Neural crest cell (in vitro differentiated cells): ENCODE measurements around the gene RPS27. TPM values are rescaled to one million over a fixed set of nuclear protein-coding genes. Genes with fewer than 3 reads are reported as not detected.

Experiments
- DNase-seq: peaks from one replicate; pipeline ENCODE4 v3.0.0; 2021; ENCODE audit warnings: low read depth, mixed read lengths, low spot score
- H3K27ac Mint-ChIP-seq: one replicate; pipeline ENCODE4 v1.8.0; 2021; ENCODE audit warnings: mild to moderate bottlenecking, mixed read lengths; ENCODE audit not compliant: unreplicated experiment
- H3K27me3 Mint-ChIP-seq: 2 replicates; pipeline ENCODE4 v1.8.0; 2021; ENCODE audit warnings: low read depth, mild to moderate bottlenecking, mixed read lengths
- H3K36me3 Mint-ChIP-seq: 2 replicates; pipeline ENCODE4 v1.8.0; 2021; ENCODE audit warnings: low read depth, mild to moderate bottlenecking, mixed read lengths
- H3K4me1 Mint-ChIP-seq: 2 replicates; pipeline ENCODE4 v1.8.0; 2021; ENCODE audit warnings: mixed read lengths
- H3K4me3 Mint-ChIP-seq: one replicate; pipeline ENCODE4 v1.8.0; 2021; ENCODE audit warnings: mild to moderate bottlenecking, mixed read lengths
- H3K9me3 Mint-ChIP-seq: 2 replicates; pipeline ENCODE4 v1.8.0; 2021; ENCODE audit warnings: mixed read lengths
- total RNA-seq: library from RNA; stranded (reverse); gene quantifications from 2 replicates; pipeline ENCODE4 v1.2.1, GENCODE V29; 2021
- TF ChIP-seq, protein P1 (sequence below): fragments of 200-600 bp; sonication (generic); conservative IDR thresholded peaks from 2 replicates; pipeline ENCODE4 v1.5.0; 2021; ENCODE audit warnings: antibody characterized with exemption, mild to moderate bottlenecking

RPS27 gene
- total RNA-seq, 1 donor from 2014 or later: 1,806 TPM

DNA sequence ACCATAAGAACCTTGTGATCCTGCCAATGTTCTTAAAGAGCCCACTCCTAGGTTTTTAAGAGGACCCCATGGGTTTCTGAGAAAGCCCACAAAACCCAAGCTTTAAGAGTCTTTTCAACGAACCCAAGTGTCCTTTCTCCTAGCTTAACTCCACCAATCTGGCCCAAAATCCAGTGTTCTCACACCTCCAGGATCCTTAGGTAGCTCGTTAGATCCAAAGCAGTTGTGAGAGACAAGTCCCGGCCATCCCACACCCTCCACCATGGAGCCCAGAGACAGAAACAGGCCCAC lies 45.8 kb upstream of the RPS27 start:
- TF ChIP-seq, protein P1, sequence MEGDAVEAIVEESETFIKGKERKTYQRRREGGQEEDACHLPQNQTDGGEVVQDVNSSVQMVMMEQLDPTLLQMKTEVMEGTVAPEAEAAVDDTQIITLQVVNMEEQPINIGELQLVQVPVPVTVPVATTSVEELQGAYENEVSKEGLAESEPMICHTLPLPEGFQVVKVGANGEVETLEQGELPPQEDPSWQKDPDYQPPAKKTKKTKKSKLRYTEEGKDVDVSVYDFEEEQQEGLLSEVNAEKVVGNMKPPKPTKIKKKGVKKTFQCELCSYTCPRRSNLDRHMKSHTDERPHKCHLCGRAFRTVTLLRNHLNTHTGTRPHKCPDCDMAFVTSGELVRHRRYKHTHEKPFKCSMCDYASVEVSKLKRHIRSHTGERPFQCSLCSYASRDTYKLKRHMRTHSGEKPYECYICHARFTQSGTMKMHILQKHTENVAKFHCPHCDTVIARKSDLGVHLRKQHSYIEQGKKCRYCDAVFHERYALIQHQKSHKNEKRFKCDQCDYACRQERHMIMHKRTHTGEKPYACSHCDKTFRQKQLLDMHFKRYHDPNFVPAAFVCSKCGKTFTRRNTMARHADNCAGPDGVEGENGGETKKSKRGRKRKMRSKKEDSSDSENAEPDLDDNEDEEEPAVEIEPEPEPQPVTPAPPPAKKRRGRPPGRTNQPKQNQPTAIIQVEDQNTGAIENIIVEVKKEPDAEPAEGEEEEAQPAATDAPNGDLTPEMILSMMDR: no peak
- Mint-ChIP-seq H3K27ac (no peak overlapping the region), H3K4me1 (peaks cover 17% of the 10 kb centered on the region), H3K9me3 (no peaks in the 10 kb centered on the region), H3K36me3 (peaks cover 3% of the 10 kb centered on the region), H3K4me3 (peak overlapping the region; percentile 90), H3K27me3 (no peaks in the 10 kb centered on the region)
- DNase-seq: no peak

DNA sequence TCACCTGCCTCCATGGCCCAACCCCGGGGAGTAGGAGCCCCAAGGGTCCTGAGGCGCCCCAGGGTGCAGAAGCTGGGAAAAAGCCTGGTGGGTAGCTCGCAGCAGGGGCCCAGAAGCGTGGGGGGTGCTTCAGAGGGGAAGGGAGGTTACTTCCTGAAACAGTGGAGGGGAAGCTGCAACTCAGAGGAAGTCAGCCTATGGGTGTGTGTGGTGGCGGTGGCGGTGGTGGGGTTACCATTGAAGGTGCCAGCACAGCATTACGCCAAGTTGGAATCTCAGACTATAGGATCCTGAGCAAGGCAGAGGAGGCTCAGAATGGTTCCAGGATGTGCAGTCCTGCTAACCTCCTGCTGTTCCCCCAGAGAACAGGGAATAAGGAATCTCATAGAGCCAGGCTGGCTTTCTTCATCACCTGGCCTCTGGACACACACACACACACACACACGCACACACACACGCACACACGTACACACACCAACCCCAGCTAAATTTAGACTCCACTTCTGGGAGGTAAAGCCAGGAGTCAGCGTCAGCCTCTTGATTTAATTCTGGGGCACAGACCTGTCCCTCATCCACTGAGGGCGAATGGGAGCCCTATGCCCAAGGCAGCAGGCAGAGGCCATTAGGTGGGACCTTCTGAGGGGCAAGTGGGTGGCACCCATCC lies 45.3 kb upstream of the RPS27 start:
- Mint-ChIP-seq H3K36me3 (peaks cover 3% of the 10 kb centered on the region), H3K27me3 (no peaks in the 10 kb centered on the region), H3K4me1 (peaks cover 17% of the 10 kb centered on the region), H3K9me3 (no peaks in the 10 kb centered on the region), H3K4me3 (peak overlapping the region; percentile 90), H3K27ac (peak overlapping the region; percentile 35)
- DNase-seq: no peak
- TF ChIP-seq, protein P1: no peak

GRCh38 chr1:153945795-153946621 lies 44.6 kb upstream of the RPS27 start:
- Mint-ChIP-seq H3K9me3 (no peaks in the 10 kb centered on the region), H3K4me3 (peak overlapping the region; percentile 90), H3K27ac (no peak overlapping the region), H3K27me3 (no peaks in the 10 kb centered on the region), H3K36me3 (peaks cover 3% of the 10 kb centered on the region), H3K4me1 (peaks cover 17% of the 10 kb centered on the region)
- peak; percentile 34 for DNase-seq
- TF ChIP-seq, protein P1: no peak

- DNase-seq: peak; percentile 78
- Mint-ChIP-seq H3K4me1 (peaks cover 17% of the 10 kb centered on the region), H3K4me3 (peak within 1 kb of the TSS; percentile 90), H3K36me3 (peaks cover 3% of the 10 kb centered on the region), H3K9me3 (no peaks in the 10 kb centered on the region), H3K27ac (peak within 1 kb of the TSS; percentile 35), H3K27me3 (no peaks in the 10 kb centered on the region)
- TF ChIP-seq, protein P1: peak; percentile 92
Measured at GRCh38 chr1:153946622-153947241, 43.8 kb upstream of the RPS27 start, which contains the start of gene DENND4B. Gene DENND4B (minus strand): TSS chr1:153946718. CDS start chr1:153944374, 2,344 bp downstream.

DNA sequence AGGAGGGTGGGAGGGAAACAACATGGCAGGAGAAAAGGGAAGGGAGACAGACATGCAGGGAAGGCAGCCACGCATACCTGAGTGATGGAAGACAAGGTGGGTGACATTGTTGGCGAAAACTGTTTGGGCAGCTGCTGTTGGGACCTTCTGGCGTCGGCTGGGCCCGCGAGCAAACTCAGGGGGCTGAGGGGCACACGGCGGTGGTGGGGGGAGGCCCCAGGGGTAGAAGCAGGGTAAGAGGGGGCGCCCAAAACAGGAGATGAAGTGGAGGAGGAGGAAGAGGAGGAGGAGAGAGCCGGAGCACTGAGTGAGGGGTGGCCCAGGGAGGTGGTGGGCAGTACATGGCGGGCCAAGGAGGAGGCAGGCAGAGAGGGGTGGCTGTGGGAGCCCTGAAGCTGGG lies 39.4 kb upstream of the RPS27 start:
- Mint-ChIP-seq H3K4me3 (no peak overlapping the region), H3K36me3 (no peaks in the 10 kb centered on the region), H3K27me3 (no peaks in the 10 kb centered on the region), H3K9me3 (no peaks in the 10 kb centered on the region), H3K27ac (no peak overlapping the region), H3K4me1 (peaks cover 3% of the 10 kb centered on the region)
- TF ChIP-seq, protein P1: no peak
- no peak for DNase-seq
